Transverse colon (tissue), 4 donors: Measurements from ENCODE around the gene ALS2CL.

Experiments used
- EP300 ChIP-seq: sonication (generic); formaldehyde crosslinking; IDR thresholded peaks from one replicate; pipeline ENCODE4 v1.6.1; 2017; ENCODE audit warnings: antibody characterized with exemption, low read depth
- POLR2A ChIP-seq: fragments of 450-650 bp; IDR thresholded peaks from one replicate; pipeline ENCODE4 v1.6.1; 2016; ENCODE audit warnings: antibody characterized with exemption, mild to moderate bottlenecking, moderate library complexity
- POLR2AphosphoS5 ChIP-seq, 3 donors: sonication (generic); formaldehyde crosslinking; IDR thresholded peaks; one replicate each; pipeline ENCODE4 v1.6.1; 2016; ENCODE audit warnings: antibody characterized with exemption in 3 of 3
- TF ChIP-seq, protein P1 (sequence below), 5 experiments: fragments of 200-600 bp in 3 of 5; fragments of 450-650 bp in 2 of 5; sonication (generic) in 3 of 5; IDR thresholded peaks; 1 replicate in 2 of 5; 2 replicates in 3 of 5; pipeline ENCODE4 v1.5.1; 2016 to 2017; ENCODE audit warnings: antibody characterized with exemption in 5 of 5, inconsistent platforms in 3 of 5, mild to moderate bottlenecking in 2 of 5, moderate library complexity in 1 of 5

DNA sequence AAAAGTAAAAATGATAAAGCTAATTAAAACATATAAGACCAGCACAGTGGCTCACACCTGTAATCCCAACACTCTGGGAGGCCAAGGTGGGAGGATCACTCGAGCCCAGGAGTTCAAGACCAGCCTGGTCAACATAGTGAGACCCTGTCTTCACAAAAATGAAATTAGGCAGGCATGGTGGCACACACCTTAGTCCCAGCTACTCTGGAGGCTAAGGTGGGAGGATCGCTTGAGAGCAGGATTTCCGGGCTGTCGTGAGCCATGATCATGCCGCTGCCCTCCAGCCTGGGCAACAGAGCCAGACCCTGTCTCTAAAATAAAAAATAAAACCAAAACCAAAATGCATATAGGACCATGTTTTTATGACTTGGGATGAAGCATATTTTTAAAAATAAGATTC is 29.0 kb upstream of the ALS2CL start:
- TF ChIP-seq, protein P1, sequence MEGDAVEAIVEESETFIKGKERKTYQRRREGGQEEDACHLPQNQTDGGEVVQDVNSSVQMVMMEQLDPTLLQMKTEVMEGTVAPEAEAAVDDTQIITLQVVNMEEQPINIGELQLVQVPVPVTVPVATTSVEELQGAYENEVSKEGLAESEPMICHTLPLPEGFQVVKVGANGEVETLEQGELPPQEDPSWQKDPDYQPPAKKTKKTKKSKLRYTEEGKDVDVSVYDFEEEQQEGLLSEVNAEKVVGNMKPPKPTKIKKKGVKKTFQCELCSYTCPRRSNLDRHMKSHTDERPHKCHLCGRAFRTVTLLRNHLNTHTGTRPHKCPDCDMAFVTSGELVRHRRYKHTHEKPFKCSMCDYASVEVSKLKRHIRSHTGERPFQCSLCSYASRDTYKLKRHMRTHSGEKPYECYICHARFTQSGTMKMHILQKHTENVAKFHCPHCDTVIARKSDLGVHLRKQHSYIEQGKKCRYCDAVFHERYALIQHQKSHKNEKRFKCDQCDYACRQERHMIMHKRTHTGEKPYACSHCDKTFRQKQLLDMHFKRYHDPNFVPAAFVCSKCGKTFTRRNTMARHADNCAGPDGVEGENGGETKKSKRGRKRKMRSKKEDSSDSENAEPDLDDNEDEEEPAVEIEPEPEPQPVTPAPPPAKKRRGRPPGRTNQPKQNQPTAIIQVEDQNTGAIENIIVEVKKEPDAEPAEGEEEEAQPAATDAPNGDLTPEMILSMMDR (IDR thresholded peaks at IDR 0.05), result no peak
- TF ChIP-seq EP300, result no peak
- TF ChIP-seq POLR2AphosphoS5 (IDR thresholded peaks at IDR 0.05), result no peak
- no peak for TF ChIP-seq POLR2A
